ENCODE results near the gene ILK. TPM values are rescaled to one million over a fixed set of nuclear protein-coding genes. Genes with fewer than 3 reads are reported as not detected.

Gene ILK
- 107 to 127 TPM (median 118 TPM) in 5 replicates for total RNA-seq (2022; extraction: Qiagen RNA extraction; ENCODE audit: low read depth)

GRCh38 chr11:6603287-6604080 is at the start of gene ILK, which contains the start of gene RRP8:
ILK (plus strand) TSS chr11:6603774; CDS start chr11:6604272, 498 bp downstream.
RRP8 (minus strand) TSS chr11:6603616; CDS start chr11:6603502, 114 bp downstream.

GRCh38 chr11:6612213-6613041 is 8.9 kb downstream of the ILK start, which contains the start of gene TAF10:
TAF10 (minus strand) TSS chr11:6612216; CDS start chr11:6612189, 27 bp downstream.

GRCh38 chr11:6619004-6619745 is 15.6 kb downstream of the ILK start, which contains the start of gene TPP1:
TPP1 (minus strand) TSS chr11:6619422; CDS start chr11:6619400, 22 bp downstream.

GRCh38 chr11:6655790-6656583 is 52.4 kb downstream of the ILK start, which contains the start of gene DCHS1:
DCHS1 (minus strand) TSS chr11:6655809; CDS start chr11:6641613, 14,196 bp downstream.

Other genes with a start within 250 kb of the ILK start
- gene SMPD1, start 213.3 kb upstream of the ILK start, total RNA-seq (2022; extraction: Qiagen RNA extraction; ENCODE audit: low read depth), result 9.0 to 12.2 TPM (median 10.4 TPM) in 5 replicates
- gene APBB1, start 184.7 kb upstream of the ILK start, total RNA-seq (2022; extraction: Qiagen RNA extraction; ENCODE audit: low read depth), result 15.6 to 19.1 TPM (median 16.9 TPM) in 5 replicates
- gene HPX, start 162.8 kb upstream of the ILK start, total RNA-seq (2022; extraction: Qiagen RNA extraction; ENCODE audit: low read depth), result 0.32 to 0.75 TPM (median 0.62 TPM) in 5 replicates
- gene TRIM3, start 129.8 kb upstream of the ILK start, total RNA-seq (2022; extraction: Qiagen RNA extraction; ENCODE audit: low read depth), result 12.5 to 20.1 TPM (median 16.0 TPM) in 5 replicates
- 54.3 to 58.6 TPM (median 55.5 TPM) in 5 replicates for gene ARFIP2, start 122.4 kb upstream of the ILK start, total RNA-seq (2022; extraction: Qiagen RNA extraction; ENCODE audit: low read depth)
- gene TIMM10B, start 122.3 kb upstream of the ILK start, total RNA-seq (2022; extraction: Qiagen RNA extraction; ENCODE audit: low read depth), result 26.4 to 35.8 TPM (median 32.4 TPM) in 5 replicates
- 2.1 to 3.5 TPM (median 2.8 TPM) in 5 replicates for gene DNHD1, start 106.5 kb upstream of the ILK start, total RNA-seq (2022; extraction: Qiagen RNA extraction; ENCODE audit: low read depth)
- 23.3 to 40.5 TPM (median 29.7 TPM) in 5 replicates for gene RRP8, start 158 bp upstream of the ILK start, total RNA-seq (2022; extraction: Qiagen RNA extraction; ENCODE audit: low read depth)
- 178 to 317 TPM (median 217 TPM) in 5 replicates for gene TAF10, start 8.4 kb downstream of the ILK start, total RNA-seq (2022; extraction: Qiagen RNA extraction; ENCODE audit: low read depth)
- 38.3 to 47.3 TPM (median 43.0 TPM) in 5 replicates for gene TPP1, start 15.6 kb downstream of the ILK start, total RNA-seq (2022; extraction: Qiagen RNA extraction; ENCODE audit: low read depth)
- gene DCHS1, start 52.0 kb downstream of the ILK start, total RNA-seq (2022; extraction: Qiagen RNA extraction; ENCODE audit: low read depth), result 0.07 to 0.12 TPM (median 0.09 TPM) in 5 replicates
- 84.4 to 132 TPM (median 104 TPM) in 5 replicates for gene MRPL17, start 79.6 kb downstream of the ILK start, total RNA-seq (2022; extraction: Qiagen RNA extraction; ENCODE audit: low read depth)
- gene OR2AG2, start 168.2 kb downstream of the ILK start, total RNA-seq (2022; extraction: Qiagen RNA extraction; ENCODE audit: low read depth), result not detected in 5 replicates
- not detected in 5 replicates for gene OR2AG1, start 179.2 kb downstream of the ILK start, total RNA-seq (2022; extraction: Qiagen RNA extraction; ENCODE audit: low read depth)
- not detected in 5 replicates for gene OR6A2, start 195.9 kb downstream of the ILK start, total RNA-seq (2022; extraction: Qiagen RNA extraction; ENCODE audit: low read depth)
- not detected in 5 replicates for gene OR10A5, start 241.9 kb downstream of the ILK start, total RNA-seq (2022; extraction: Qiagen RNA extraction; ENCODE audit: low read depth)

All from A549 treated with RU486 at 1 μM for 4 hours (cell line).